Measurements from ENCODE around the gene SALL2. TPM values are rescaled to one million over a fixed set of nuclear protein-coding genes. Genes with fewer than 3 reads are reported as not detected.

SALL2 gene
- 287 and 299 TPM in 2 replicates for total RNA-seq (2021)
- long read RNA-seq, full-length matches to known transcripts: 62 of 286 reads
- long read RNA-seq, partial matches to known transcripts: 5 of 286 reads
- long read RNA-seq, other reads (novel, unspliced or antisense): 219 of 286 reads

- H4K91ac ChIP-seq (ENCODE audit: insufficient read length, low read depth, low read length): no peak within 1 kb of the TSS
- no peak within 1 kb of the TSS for H4K8ac ChIP-seq (replicated peaks; ENCODE audit: insufficient read length, low read depth, low read length)
- H2BK12ac ChIP-seq (ENCODE audit: insufficient read length, low read depth, low read length): peak within 1 kb of the TSS; percentile 40
- H3K27ac Mint-ChIP-seq: peak within 1 kb of the TSS; percentile 97 to 100 (median 99)
- no peak within 1 kb of the TSS; the same call in 1 of the 2 replicates for H3K4ac ChIP-seq (ENCODE audit: low read depth, low read length)
- no peak within 1 kb of the TSS for H2BK15ac ChIP-seq (ENCODE audit: low read depth, low read length)
- H3K27ac ChIP-seq (ENCODE audit: insufficient read length, low read depth, low read length): peak within 1 kb of the TSS; percentile 98
- peak within 1 kb of the TSS; percentile 82 for H3K9ac ChIP-seq (ENCODE audit: extremely low read depth, insufficient read length, low read length)
- H3K9me3 ChIP-seq (ENCODE audit: control insufficient read depth, low read depth, low read length): no peaks in the 10 kb centered on the region
- peak; percentile 99 for DNase-seq
- peak within 1 kb of the TSS; percentile 57 for H2BK5ac ChIP-seq (ENCODE audit: insufficient read length, low read length)
- H3K79me1 ChIP-seq (ENCODE audit: insufficient read depth, low read depth, low read length, poor library complexity, severe bottlenecking): peaks cover 15% of the 10 kb centered on the region
- H3K4me1 Mint-ChIP-seq: peaks cover 76 to 77% of the 10 kb centered on the region in 2 experiments
- H3K4me2 ChIP-seq (ENCODE audit: insufficient read depth, insufficient read length, low read length): peak within 1 kb of the TSS; percentile 65
- peaks cover 15% of the 10 kb centered on the region; the same call in 1 of the 2 replicates for H3K79me2 ChIP-seq (ENCODE audit: insufficient read depth, low read length)
- no peaks in the 10 kb centered on the region for H3K27me3 Mint-ChIP-seq (ENCODE audit: low read depth)
- no peak within 1 kb of the TSS for H3K23ac ChIP-seq (ENCODE audit: insufficient read length, low read depth, low read length)
- no peak within 1 kb of the TSS for H2BK20ac ChIP-seq (ENCODE audit: low read depth, low read length, poor library complexity, severe bottlenecking)
- H3K27me3 ChIP-seq (ENCODE audit: insufficient read depth, low read length): no peaks in the 10 kb centered on the region
- peak within 1 kb of the TSS; percentile 91 for H3T11ph ChIP-seq (ENCODE audit: low read length)
- WGBS (ENCODE audit: extremely low coverage, insufficient read length, low lambda C conversion rate): no CpG with 5 or more reads among the region's 43 CpGs
- no peak within 1 kb of the TSS for H4K5ac ChIP-seq (ENCODE audit: insufficient read length, low read depth, low read length)
- H3K4me3 Mint-ChIP-seq: peak within 1 kb of the TSS; percentile 83 to 86
- H3K9me3 Mint-ChIP-seq: no peaks in the 10 kb centered on the region
- H3K18ac ChIP-seq (ENCODE audit: insufficient read length, low read depth, low read length): peak within 1 kb of the TSS; percentile 95
- peaks cover 47 to 69% (median 53%) of the 10 kb centered on the region in 3 experiments for H3K36me3 Mint-ChIP-seq (ENCODE audit: insufficient read depth in 1 of 3, low read depth in 3 of 3)
- H3K14ac ChIP-seq (ENCODE audit: insufficient read depth, low read length): peak within 1 kb of the TSS; percentile 94
- TF ChIP-seq, protein P1, sequence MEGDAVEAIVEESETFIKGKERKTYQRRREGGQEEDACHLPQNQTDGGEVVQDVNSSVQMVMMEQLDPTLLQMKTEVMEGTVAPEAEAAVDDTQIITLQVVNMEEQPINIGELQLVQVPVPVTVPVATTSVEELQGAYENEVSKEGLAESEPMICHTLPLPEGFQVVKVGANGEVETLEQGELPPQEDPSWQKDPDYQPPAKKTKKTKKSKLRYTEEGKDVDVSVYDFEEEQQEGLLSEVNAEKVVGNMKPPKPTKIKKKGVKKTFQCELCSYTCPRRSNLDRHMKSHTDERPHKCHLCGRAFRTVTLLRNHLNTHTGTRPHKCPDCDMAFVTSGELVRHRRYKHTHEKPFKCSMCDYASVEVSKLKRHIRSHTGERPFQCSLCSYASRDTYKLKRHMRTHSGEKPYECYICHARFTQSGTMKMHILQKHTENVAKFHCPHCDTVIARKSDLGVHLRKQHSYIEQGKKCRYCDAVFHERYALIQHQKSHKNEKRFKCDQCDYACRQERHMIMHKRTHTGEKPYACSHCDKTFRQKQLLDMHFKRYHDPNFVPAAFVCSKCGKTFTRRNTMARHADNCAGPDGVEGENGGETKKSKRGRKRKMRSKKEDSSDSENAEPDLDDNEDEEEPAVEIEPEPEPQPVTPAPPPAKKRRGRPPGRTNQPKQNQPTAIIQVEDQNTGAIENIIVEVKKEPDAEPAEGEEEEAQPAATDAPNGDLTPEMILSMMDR (conservative IDR thresholded peaks at IDR 0.05): no peak
- H4K20me1 ChIP-seq (ENCODE audit: control insufficient read depth, insufficient read depth, insufficient read length): no peaks in the 10 kb centered on the region
- no peak within 1 kb of the TSS for H2AFZ ChIP-seq (ENCODE audit: low read length)
- H3K56ac ChIP-seq (ENCODE audit: insufficient read length, low read depth, low read length): no peak within 1 kb of the TSS
- H2AK5ac ChIP-seq (ENCODE audit: insufficient read length, low read length): no peak within 1 kb of the TSS
- H3K23me2 ChIP-seq (ENCODE audit: insufficient read length, low read depth, low read length, poor library complexity, severe bottlenecking): peaks cover 8% of the 10 kb centered on the region
- H2BK120ac ChIP-seq (ENCODE audit: low read depth, low read length, poor library complexity, severe bottlenecking): peak within 1 kb of the TSS; percentile 95
- H3K4me1 ChIP-seq (ENCODE audit: insufficient read depth, low read length): peaks cover 18% of the 10 kb centered on the region; the same call in 1 of the 2 replicates
Observed at GRCh38 chr14:21525962-21526671, at the start of gene SALL2. Gene SALL2, minus strand, starts transcription at chr14:21526346. Its CDS starts 219 bp downstream, at chr14:21526127.

All from H9 (cell line).